GM23338 (cell line): ENCODE measurements around the gene KLHL22.
A peak's percentile ranks its signal among the peaks of the same experiment; 100 is the strongest.

ENCODE experiments used
- CREB1 ChIP-seq: fragments of 250-450 bp; sonication (Bioruptor Pico); IDR thresholded peaks from 2 replicates; pipeline ENCODE4 v1.5.0; 2020; ENCODE audit warnings: low read depth, mild to moderate bottlenecking, moderate library complexity
- CTCF ChIP-seq, 2 experiments: fragments of 200-600 bp in 1 of 2; sonication (generic) in 1 of 2; conservative IDR thresholded peaks; 2 replicates each; pipeline versions ENCODE4 v1.5.1 to v1.6.1; 2016 to 2017; ENCODE audit warnings: antibody characterized with exemption in 2 of 2, low read depth in 2 of 2, mild to moderate bottlenecking in 2 of 2, moderate library complexity in 1 of 2
- ETS1 ChIP-seq: IDR thresholded peaks from 2 replicates; pipeline ENCODE4 v1.6.1; 2016; ENCODE audit warnings: antibody characterized with exemption
- EZH2 ChIP-seq: fragments of 200-600 bp; sonication (generic); IDR thresholded peaks from one replicate; pipeline ENCODE4 v1.8.0; 2017; ENCODE audit warnings: antibody characterized with exemption, mild to moderate bottlenecking, low read depth; ENCODE audit not compliant: unreplicated experiment
- EZH2phosphoT487 ChIP-seq: fragments of 200-600 bp; sonication (generic); IDR thresholded peaks from one replicate; pipeline ENCODE4 v1.8.1; 2018; ENCODE audit warnings: antibody characterized with exemption; ENCODE audit not compliant: unreplicated experiment
- JUNB ChIP-seq: IDR thresholded peaks from one replicate; pipeline ENCODE4 v1.6.1; 2016; ENCODE audit warnings: antibody characterized with exemption; ENCODE audit not compliant: unreplicated experiment
- NANOG ChIP-seq: IDR thresholded peaks from 2 replicates; pipeline ENCODE4 v1.6.1; 2016; ENCODE audit warnings: antibody characterized with exemption, borderline replicate concordance
- POLR2AphosphoS5 ChIP-seq: IDR thresholded peaks from 2 replicates; pipeline ENCODE4 v1.6.1; 2016; ENCODE audit warnings: antibody characterized with exemption, low read depth
- REST ChIP-seq: IDR thresholded peaks from one replicate; pipeline ENCODE4 v1.6.1; 2018; ENCODE audit warnings: antibody characterized with exemption; ENCODE audit not compliant: unreplicated experiment
- STAT1 ChIP-seq: IDR thresholded peaks from one replicate; pipeline ENCODE4 v1.6.1; 2016; ENCODE audit warnings: antibody characterized with exemption; ENCODE audit not compliant: unreplicated experiment
- ZNF114 ChIP-seq: fragments of 250-450 bp; sonication (Bioruptor Pico); IDR thresholded peaks from 2 replicates; pipeline ENCODE4 v1.5.0; 2020; ENCODE audit warnings: mild to moderate bottlenecking, moderate library complexity
- ZNF331 ChIP-seq: fragments of 250-450 bp; sonication (Bioruptor Pico); IDR thresholded peaks from 2 replicates; pipeline ENCODE4 v1.5.0; 2020; ENCODE audit warnings: low read depth, mild to moderate bottlenecking, moderate library complexity

GRCh38 chr22:20424932-20425565, 70.5 kb downstream of the KLHL22 start:
- TF ChIP-seq POLR2AphosphoS5 = peak; percentile 78
- no peak for TF ChIP-seq CTCF (conservative IDR thresholded peaks at IDR 0.05; ENCODE audit: low read depth in 2 of 2)
- no peak for TF ChIP-seq EZH2phosphoT487
- no peak for TF ChIP-seq REST
- no peak for TF ChIP-seq CREB1 (CRISPR knock-in tag)
- TF ChIP-seq EZH2 = no peak
- TF ChIP-seq JUNB = no peak
- no peak for TF ChIP-seq ZNF114 (CRISPR knock-in tag)
- no peak for TF ChIP-seq ETS1
- TF ChIP-seq STAT1 = no peak
- TF ChIP-seq ZNF331 = no peak
- no peak for TF ChIP-seq NANOG
